Fibroblast of lung (primary cell): ENCODE results near the gene CHEK2. TPM values are rescaled to one million over a fixed set of nuclear protein-coding genes. Genes with fewer than 3 reads are reported as not detected.
A peak's percentile ranks its signal among the peaks of the same experiment; 100 is the strongest.
"Not testable (repeated sequence)": the region's sequence is repeated elsewhere in the genome, so short reads cannot be mapped to it uniquely, and the experiment has no call there.

ENCODE experiments used
- DNase-seq, 2 donors: peaks; one replicate each; pipeline versions ENCODE4 v3.0.0 to v3.0.0-alpha.2; 2010; ENCODE audit warnings: low read depth in 2 of 2
- H2AFZ ChIP-seq: 2 replicates; pipeline ENCODE4 v1.5.1; 2012; ENCODE audit warnings: low read length, control low read depth, inconsistent platforms
- H3K27ac ChIP-seq: 2 replicates; pipeline ENCODE4 v1.5.1; 2011; ENCODE audit warnings: low read length, control low read depth; ENCODE audit not compliant: insufficient read depth
- H3K27me3 ChIP-seq: 2 replicates; pipeline ENCODE4 v1.5.1; 2011; ENCODE audit warnings: mild to moderate bottlenecking, low read length; ENCODE audit not compliant: control insufficient read depth, insufficient read depth
- H3K36me3 ChIP-seq: 2 replicates; pipeline ENCODE4 v1.5.1; 2011; ENCODE audit warnings: low read length; ENCODE audit not compliant: control insufficient read depth, insufficient read depth
- H3K4me1 ChIP-seq: 2 replicates; pipeline ENCODE4 v1.5.1; 2011; ENCODE audit warnings: low read length; ENCODE audit not compliant: control insufficient read depth, insufficient read depth; ENCODE audit errors: extremely low read depth
- H3K4me2 ChIP-seq: 2 replicates; pipeline ENCODE4 v1.5.1; 2011; ENCODE audit warnings: low read length, control low read depth; ENCODE audit not compliant: insufficient read depth; ENCODE audit errors: extremely low read depth
- H3K4me3 ChIP-seq, 4 experiments: fragments of 200-600 bp in 1 of 4; sonication (generic) in 1 of 4; replicated peaks in 1 of 4; 2 replicates each; pipeline ENCODE4 v1.5.1; 2011 to 2016; ENCODE audit warnings: low read length in 4 of 4, low read depth in 3 of 4, mild to moderate bottlenecking in 3 of 4, control low read depth in 2 of 4, inconsistent platforms in 1 of 4, mixed read lengths in 1 of 4; ENCODE audit not compliant: insufficient read depth in 1 of 4; ENCODE audit errors: control extremely low read depth in 1 of 4
- H3K79me2 ChIP-seq: 2 replicates; pipeline ENCODE4 v1.5.1; 2012; ENCODE audit warnings: mild to moderate bottlenecking, low read length, inconsistent platforms; ENCODE audit not compliant: control insufficient read depth, insufficient read depth
- H3K9ac ChIP-seq: 2 replicates; pipeline ENCODE4 v1.5.1; 2011; ENCODE audit warnings: mild to moderate bottlenecking, low read length, control low read depth; ENCODE audit not compliant: insufficient read depth
- H3K9me3 ChIP-seq: 2 replicates; pipeline ENCODE4 v1.5.1; 2012; ENCODE audit warnings: low read depth, low read length; ENCODE audit not compliant: control insufficient read depth, insufficient read depth
- H4K20me1 ChIP-seq: 2 replicates; pipeline ENCODE4 v1.5.1; 2011; ENCODE audit warnings: low read length; ENCODE audit not compliant: control insufficient read depth, insufficient read depth; ENCODE audit errors: extremely low read depth
- EZH2 ChIP-seq: IDR thresholded peaks from 2 replicates; pipeline ENCODE4 v1.5.1; 2012; ENCODE audit warnings: low read length, control low read depth, mild to moderate bottlenecking; ENCODE audit errors: missing control alignments
- polyA plus RNA-seq, 2 donors: library from polyadenylated mRNA; depleted of rRNA in 1 of 2; stranded (reverse) in 1 of 2; unstranded in 1 of 2; fragments of >200 nt; gene quantifications; 2 replicates each; pipeline ENCODE4 v1.2.1, GENCODE V29; 2011 to 2012; ENCODE audit warnings: missing spikeins in 1 of 2
- total RNA-seq: library from RNA; depleted of rRNA; stranded (reverse); fragments of >200 nt; gene quantifications from 2 replicates; pipeline ENCODE4 v1.2.1, GENCODE V29; 2014
- TF ChIP-seq, protein P1 (sequence below), 2 donors: IDR thresholded peaks in 1 of 2; conservative IDR thresholded peaks in 1 of 2; 1 replicate in 1 of 2; 2 replicates in 1 of 2; pipeline ENCODE4 v1.5.1; 2011 to 2012; ENCODE audit warnings: low read length in 2 of 2, control low read depth in 1 of 2, inconsistent platforms in 1 of 2, low read depth in 1 of 2, mild to moderate bottlenecking in 1 of 2

Gene CHEK2
- total and polyA plus RNA-seq, 2 donors (not counting 1 experiment from before 2014, with no cell fraction given) = 14.5 to 17.4 TPM

- Histone ChIP-seq H3K4me1 (peaks cover 11% of the 10 kb centered on the region), H3K27me3 (no peaks in the 10 kb centered on the region), H3K4me3 (no peak overlapping the region), H3K27ac (no peak overlapping the region), H3K4me2 (no peak overlapping the region), H4K20me1 (no peaks in the 10 kb centered on the region), H2AFZ (no peak overlapping the region), H3K9ac (no peak overlapping the region), H3K36me3 (no peaks in the 10 kb centered on the region), H3K79me2 (no peaks in the 10 kb centered on the region), H3K9me3 (no peaks in the 10 kb centered on the region)
- DNase-seq = no peak
- no peak for TF ChIP-seq EZH2
- TF ChIP-seq, protein P1, sequence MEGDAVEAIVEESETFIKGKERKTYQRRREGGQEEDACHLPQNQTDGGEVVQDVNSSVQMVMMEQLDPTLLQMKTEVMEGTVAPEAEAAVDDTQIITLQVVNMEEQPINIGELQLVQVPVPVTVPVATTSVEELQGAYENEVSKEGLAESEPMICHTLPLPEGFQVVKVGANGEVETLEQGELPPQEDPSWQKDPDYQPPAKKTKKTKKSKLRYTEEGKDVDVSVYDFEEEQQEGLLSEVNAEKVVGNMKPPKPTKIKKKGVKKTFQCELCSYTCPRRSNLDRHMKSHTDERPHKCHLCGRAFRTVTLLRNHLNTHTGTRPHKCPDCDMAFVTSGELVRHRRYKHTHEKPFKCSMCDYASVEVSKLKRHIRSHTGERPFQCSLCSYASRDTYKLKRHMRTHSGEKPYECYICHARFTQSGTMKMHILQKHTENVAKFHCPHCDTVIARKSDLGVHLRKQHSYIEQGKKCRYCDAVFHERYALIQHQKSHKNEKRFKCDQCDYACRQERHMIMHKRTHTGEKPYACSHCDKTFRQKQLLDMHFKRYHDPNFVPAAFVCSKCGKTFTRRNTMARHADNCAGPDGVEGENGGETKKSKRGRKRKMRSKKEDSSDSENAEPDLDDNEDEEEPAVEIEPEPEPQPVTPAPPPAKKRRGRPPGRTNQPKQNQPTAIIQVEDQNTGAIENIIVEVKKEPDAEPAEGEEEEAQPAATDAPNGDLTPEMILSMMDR (conservative IDR thresholded peaks at IDR 0.05 in 1 of 2, IDR thresholded peaks at IDR 0.05 in 1 of 2; ENCODE audit: low read depth in 1 of 2, low read length in 2 of 2) = no peak
Measured at GRCh38 chr22:28706845-28707244, 34.8 kb downstream of the CHEK2 start.

DNA sequence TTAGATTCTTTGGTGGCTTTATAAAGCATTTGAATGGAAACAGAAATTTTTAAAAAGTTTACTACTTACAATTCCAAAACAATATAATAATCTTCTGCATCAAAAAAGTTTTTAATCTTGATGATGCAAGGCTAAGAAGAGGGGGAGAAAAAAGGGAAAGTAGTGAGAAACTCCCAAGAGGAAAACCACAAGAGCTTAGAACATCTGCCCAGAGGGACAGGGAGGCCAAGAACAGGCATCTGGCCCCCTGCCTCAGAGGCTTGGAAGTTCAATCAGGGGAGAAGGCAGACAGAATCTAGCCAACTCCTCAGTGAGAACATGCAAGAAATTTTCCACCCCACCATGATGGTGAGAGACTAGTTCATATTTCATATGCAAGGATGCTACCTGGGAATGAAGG, 38.2 kb downstream of the CHEK2 start:
- Histone ChIP-seq H3K4me1 (no peaks in the 10 kb centered on the region), H3K27me3 (no peaks in the 10 kb centered on the region), H2AFZ (no peak overlapping the region), H4K20me1 (no peaks in the 10 kb centered on the region), H3K9me3 (no peaks in the 10 kb centered on the region), H3K4me3 (no peak overlapping the region), H3K36me3 (no peaks in the 10 kb centered on the region), H3K79me2 (no peaks in the 10 kb centered on the region), H3K27ac (no peak overlapping the region), H3K9ac (no peak overlapping the region), H3K4me2 (no peak overlapping the region)
- peak in 1 of 2 donors; percentile 44 for DNase-seq
- TF ChIP-seq, protein P1 (conservative IDR thresholded peaks at IDR 0.05 in 1 of 2, IDR thresholded peaks at IDR 0.05 in 1 of 2; ENCODE audit: low read depth in 1 of 2, low read length in 2 of 2) = no peak
- TF ChIP-seq EZH2 = no peak

- no peak for DNase-seq
- Histone ChIP-seq H3K79me2 (no peaks in the 10 kb centered on the region), H3K4me3 (no peak overlapping the region), H3K4me1 (no peaks in the 10 kb centered on the region), H3K9me3 (no peaks in the 10 kb centered on the region), H3K36me3 (no peaks in the 10 kb centered on the region), H3K4me2 (no peak overlapping the region), H3K9ac (no peak overlapping the region), H3K27ac (no peak overlapping the region), H3K27me3 (no peaks in the 10 kb centered on the region), H4K20me1 (no peaks in the 10 kb centered on the region), H2AFZ (no peak overlapping the region)
- TF ChIP-seq, protein P1 (conservative IDR thresholded peaks at IDR 0.05 in 1 of 2, IDR thresholded peaks at IDR 0.05 in 1 of 2; ENCODE audit: low read depth in 1 of 2, low read length in 2 of 2) = no peak
- TF ChIP-seq EZH2 = no peak
Measured at GRCh38 chr22:28702891-28703290, 38.7 kb downstream of the CHEK2 start.

DNA sequence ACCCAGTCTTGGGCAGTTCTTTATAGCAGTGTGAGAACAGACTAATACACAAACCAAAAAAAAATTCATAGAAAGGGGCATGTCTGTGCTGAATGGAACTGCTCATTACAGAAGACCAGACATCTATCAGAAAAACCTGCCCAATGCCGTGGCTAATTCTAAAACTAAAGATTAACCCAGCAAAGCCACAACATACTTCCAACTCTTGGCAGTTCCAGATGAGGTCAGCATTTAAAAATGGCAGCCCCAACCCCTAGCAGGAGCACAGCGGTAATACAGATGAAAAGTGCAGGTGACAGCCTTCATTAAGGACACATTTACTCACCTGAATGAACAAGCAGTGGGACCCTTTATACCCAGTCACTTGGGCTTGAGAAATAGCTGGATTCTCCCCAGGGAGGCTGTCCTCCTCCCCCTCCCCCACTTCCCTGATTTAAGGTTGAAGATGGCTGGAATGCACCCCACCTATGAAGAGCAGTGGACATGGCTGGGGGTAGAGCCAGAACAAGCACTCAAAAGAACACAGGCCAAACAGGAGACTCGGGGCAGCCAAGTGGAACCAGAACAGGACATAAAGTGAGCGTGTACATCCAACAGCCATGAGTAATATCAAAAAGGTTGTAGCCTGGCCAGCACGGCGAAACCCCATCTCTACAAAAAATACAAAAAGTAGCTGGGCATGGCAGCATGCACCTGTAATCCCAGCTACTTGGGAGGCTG, 48.4 kb downstream of the CHEK2 start:
- not testable (repeated sequence) for H2AFZ ChIP-seq, H3K4me2 ChIP-seq, H3K27me3 ChIP-seq, H3K4me1 ChIP-seq, H3K9me3 ChIP-seq, DNase-seq, H3K79me2 ChIP-seq, H3K27ac ChIP-seq, H4K20me1 ChIP-seq, H3K9ac ChIP-seq, H3K4me3 ChIP-seq, H3K36me3 ChIP-seq

DNA sequence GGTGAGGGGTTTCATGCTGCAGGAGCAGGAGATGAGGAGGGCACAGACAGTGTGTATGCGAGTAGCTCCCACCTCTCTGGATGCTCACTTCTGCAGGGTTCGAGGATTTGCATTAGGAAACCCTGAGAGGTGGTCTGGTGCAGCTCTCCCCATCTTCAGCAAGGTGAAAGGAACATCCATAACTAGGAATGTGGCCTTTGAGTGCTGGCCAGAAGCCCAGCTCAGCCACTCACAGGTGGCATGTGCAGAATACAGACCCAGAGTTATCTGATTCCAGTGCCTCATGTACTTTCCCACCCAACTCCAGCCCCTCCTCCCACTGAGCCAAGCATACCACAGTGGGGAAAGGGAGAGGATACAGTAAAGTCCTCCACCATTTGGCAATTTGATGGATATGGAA, 51.8 kb downstream of the CHEK2 start:
- not testable (repeated sequence) for H4K20me1 ChIP-seq, H3K9ac ChIP-seq, H2AFZ ChIP-seq, H3K36me3 ChIP-seq, H3K27ac ChIP-seq, H3K79me2 ChIP-seq, H3K27me3 ChIP-seq, H3K4me2 ChIP-seq, H3K4me3 ChIP-seq, DNase-seq, H3K9me3 ChIP-seq, H3K4me1 ChIP-seq
